HCT116 (cell line): Measurements from ENCODE around the gene SCGB2A2. TPM values are rescaled to one million over a fixed set of nuclear protein-coding genes. Genes with fewer than 3 reads are reported as not detected.

Experiments
- ATAC-seq: fragments of 200-7000 bp; cut with Tn5 transposase; 2 replicates; pipeline ENCODE4 v1.9.1; 2020; ENCODE audit warnings: mild to moderate bottlenecking, moderate library complexity
- BruUV-seq: library from RNA; stranded (reverse); fragments of 400-500 nt; replicated peaks from 2 replicates; lab custom pipeline; 2021; lab: Mats Ljungman, UMichigan
- CTCF ChIA-PET: fragments of 300-600 bp; sonication (Branson Sonifier 250); formaldehyde crosslinking; loops from one replicate; lab custom pipeline; 2021; ENCODE audit warnings: antibody characterized with exemption; lab: Charles Lee
- POLR2A ChIA-PET: fragments of 300-600, 350-600 bp; sonication (Branson Sonifier 250); formaldehyde crosslinking; loops from one replicate; lab custom pipeline; 2021; ENCODE audit warnings: antibody characterized with exemption; lab: Charles Lee
- RAD21 ChIA-PET, 2 experiments: fragments of 300-600 bp; sonication (Branson Sonifier 250); formaldehyde crosslinking; loops; one replicate each; lab custom pipeline; 2023; ENCODE audit warnings: low total read pairs in 2 of 2; ENCODE audit not compliant: uncharacterized antibody in 2 of 2, unreplicated experiment in 2 of 2, low non-redundant PET in 1 of 2; lab: Charles Lee
- DNase-seq: peaks from one replicate; pipeline ENCODE4 v3.0.0-alpha.2; 2010; ENCODE audit warnings: low read depth, low spot score
- H2AFZ ChIP-seq: fragments of 200-600 bp; shearing (Covaris generic), sonication (generic); 2 replicates; pipeline ENCODE4 v1.6.1; 2017; ENCODE audit warnings: low read depth, mixed run types, mixed read lengths, antibody characterized with exemption, low read length; ENCODE audit not compliant: poor library complexity, severe bottlenecking
- H3K27ac ChIP-seq: 2 replicates; pipeline ENCODE4 v1.5.1; 2012; ENCODE audit warnings: low read depth, low read length
- H3K27me3 ChIP-seq: fragments of 200-600 bp; sonication (generic); 2 replicates; pipeline ENCODE4 v1.6.1; 2016; ENCODE audit warnings: mixed run types, low read length, mixed read lengths; ENCODE audit not compliant: insufficient read depth
- H3K36me3 ChIP-seq, 2 experiments: fragments of 200-500 bp in 1 of 2; fragments of 200-600 bp in 1 of 2; sonication (Bioruptor generic) in 1 of 2; sonication (generic) in 1 of 2; 2 replicates each; pipeline versions ENCODE4 v1.5.1 to v1.6.1; 2014 to 2016; ENCODE audit warnings: low read length in 2 of 2, inconsistent platforms in 1 of 2, mixed read lengths in 1 of 2, mixed run types in 1 of 2; ENCODE audit not compliant: insufficient read depth in 2 of 2, control insufficient read depth in 1 of 2
- H3K4me1 ChIP-seq, 2 experiments: fragments of 200-600 bp in 1 of 2; sonication (generic) in 1 of 2; 2 replicates each; pipeline versions ENCODE4 v1.5.1 to v1.6.1; 2012 to 2017; ENCODE audit warnings: low read length in 2 of 2, inconsistent platforms in 1 of 2, mild to moderate bottlenecking in 1 of 2, mixed read lengths in 1 of 2, mixed run types in 1 of 2, moderate library complexity in 1 of 2; ENCODE audit not compliant: insufficient read depth in 2 of 2, control insufficient read depth in 1 of 2
- H3K4me2 ChIP-seq: fragments of 200-600 bp; sonication (generic); 2 replicates; pipeline ENCODE4 v1.6.1; 2017; ENCODE audit warnings: mixed run types, low read length, mixed read lengths
- H3K4me3 ChIP-seq, 2 experiments: fragments of 200-600 bp in 1 of 2; sonication (generic) in 1 of 2; replicated peaks in 1 of 2; 2 replicates each; pipeline ENCODE4 v1.5.1; 2011 to 2016; ENCODE audit warnings: low read length in 2 of 2, control low read depth in 1 of 2, low read depth in 1 of 2, mild to moderate bottlenecking in 1 of 2, mixed read lengths in 1 of 2, mixed run types in 1 of 2
- H3K79me2 ChIP-seq: fragments of 200-600 bp; sonication (generic); 2 replicates; pipeline ENCODE4 v1.6.1; 2017; ENCODE audit warnings: mild to moderate bottlenecking, mixed run types, low read length, moderate library complexity, mixed read lengths; ENCODE audit not compliant: insufficient read depth
- H3K9ac ChIP-seq: fragments of 200-600 bp; sonication (generic); 2 replicates; pipeline ENCODE4 v1.6.1; 2016; ENCODE audit warnings: low read length, mixed read lengths
- H3K9me2 ChIP-seq: fragments of 200-600 bp; sonication (generic), shearing (Covaris generic); 2 replicates; pipeline ENCODE4 v1.6.1; 2017; ENCODE audit warnings: mixed run types, mild to moderate bottlenecking, moderate library complexity; ENCODE audit not compliant: insufficient read depth
- H3K9me3 ChIP-seq, 2 experiments: fragments of 200-500 bp in 1 of 2; fragments of 200-600 bp in 1 of 2; sonication (Bioruptor generic) in 1 of 2; sonication (generic) in 1 of 2; 2 replicates each; pipeline ENCODE4 v1.6.1; 2014 to 2017; ENCODE audit warnings: low read length in 2 of 2, mixed read lengths in 2 of 2, inconsistent platforms in 1 of 2, low read depth in 1 of 2, mild to moderate bottlenecking in 1 of 2, mixed run types in 1 of 2, moderate library complexity in 1 of 2; ENCODE audit not compliant: control insufficient read depth in 1 of 2, insufficient read depth in 1 of 2
- H4K20me1 ChIP-seq: fragments of 200-600 bp; sonication (generic), shearing (Covaris generic); 2 replicates; pipeline ENCODE4 v1.6.1; 2017; ENCODE audit warnings: mixed run types, mild to moderate bottlenecking, moderate library complexity; ENCODE audit not compliant: insufficient read depth
- CBX3 ChIP-seq: IDR thresholded peaks from 2 replicates; pipeline ENCODE4 v1.6.1; 2012; ENCODE audit warnings: low read depth
- CEBPB ChIP-seq: IDR thresholded peaks from 2 replicates; pipeline ENCODE4 v1.6.1; 2012; ENCODE audit warnings: low read depth
- EZH2 ChIP-seq: fragments of 200-600 bp; sonication (generic); IDR thresholded peaks from 2 replicates; pipeline ENCODE4 v1.6.1; 2017; ENCODE audit warnings: antibody characterized with exemption, mixed run types
- FOSL1 ChIP-seq: IDR thresholded peaks from 2 replicates; pipeline ENCODE4 v1.6.1; 2012; ENCODE audit warnings: low read depth
- JUND ChIP-seq: IDR thresholded peaks from 2 replicates; pipeline ENCODE4 v1.6.1; 2012
- MAX ChIP-seq: IDR thresholded peaks from 2 replicates; pipeline ENCODE4 v1.6.1; 2012
- POLR2A ChIP-seq: IDR thresholded peaks from 2 replicates; pipeline ENCODE4 v1.7.0; 2011; ENCODE audit warnings: borderline replicate concordance; ENCODE audit not compliant: insufficient read depth, insufficient read length; ENCODE audit errors: extremely low read depth
- REST ChIP-seq: IDR thresholded peaks from 2 replicates; pipeline ENCODE4 v1.6.1; 2012; ENCODE audit warnings: low read depth
- SIN3A ChIP-seq: IDR thresholded peaks from 2 replicates; pipeline ENCODE4 v1.6.1; 2012; ENCODE audit warnings: low read depth
- SP1 ChIP-seq: IDR thresholded peaks from 2 replicates; pipeline ENCODE4 v1.6.1; 2012; ENCODE audit warnings: low read depth
- SRF ChIP-seq: IDR thresholded peaks from 2 replicates; pipeline ENCODE4 v1.6.1; 2012; ENCODE audit warnings: low read depth
- YY1 ChIP-seq: IDR thresholded peaks from 2 replicates; pipeline ENCODE4 v1.6.1; 2011; ENCODE audit warnings: low read length, low read depth, moderate library complexity, mild to moderate bottlenecking; ENCODE audit not compliant: insufficient replicate concordance; ENCODE audit errors: extremely low read depth
- ZNF274 ChIP-seq: fragments of 200-500 bp; sonication (Bioruptor generic); IDR thresholded peaks from 2 replicates; pipeline ENCODE4 v1.6.1; 2014; ENCODE audit warnings: mild to moderate bottlenecking, low read depth, low read length, inconsistent platforms
- intact Hi-C: fragments of 100-400 bp; cut with micrococcal nuclease; formaldehyde crosslinking; loops from 2 replicates; pipeline ENCODE4 v1.10.0; 2022
- total RNA-seq: library from RNA; stranded (reverse); gene quantifications from one replicate; pipeline ENCODE4 v1.2.1, GENCODE V29; 2021; ENCODE audit not compliant: unreplicated experiment

The SCGB2A2 gene
- total RNA-seq, 1 experiment from 2014 or later = not detected

GRCh38 chr11:62306227-62306626 is 36.3 kb downstream of the SCGB2A2 start:
- no peak for DNase-seq
- no peaks in the 10 kb centered on the region for H4K20me1 ChIP-seq
- CTCF ChIA-PET = no interaction called here
- H3K9me3 ChIP-seq = no peaks in the 10 kb centered on the region; a peak in 1 of 4 replicates
- no peak overlapping the region for H3K4me3 ChIP-seq
- peaks cover 10% of the 10 kb centered on the region for H3K27me3 ChIP-seq
- no peak overlapping the region for H3K27ac ChIP-seq
- H3K79me2 ChIP-seq = no peaks in the 10 kb centered on the region
- no peaks in the 10 kb centered on the region for H3K9me2 ChIP-seq
- H2AFZ ChIP-seq = no peak overlapping the region
- no peak overlapping the region for H3K4me2 ChIP-seq
- H3K36me3 ChIP-seq = no peaks in the 10 kb centered on the region
- POLR2A ChIA-PET = no interaction called here
- ATAC-seq = no peak
- no TSS peak for BruUV-seq
- RAD21 ChIA-PET = no interaction called here
- TF ChIP-seq REST = no peak
- TF ChIP-seq POLR2A = no peak
- TF ChIP-seq SP1 = no peak
- no peak for TF ChIP-seq FOSL1
- no peak for TF ChIP-seq EZH2
- no peak for TF ChIP-seq MAX
- no peak for TF ChIP-seq CBX3
- intact Hi-C loops = no loop called here
- no peaks in the 10 kb centered on the region for H3K4me1 ChIP-seq
- H3K9ac ChIP-seq = no peak overlapping the region

- DNase-seq = no peak
- no peaks in the 10 kb centered on the region for H3K4me1 ChIP-seq
- POLR2A ChIA-PET = no interaction called here
- no peak overlapping the region for H3K27ac ChIP-seq
- no peaks in the 10 kb centered on the region for H3K36me3 ChIP-seq
- intact Hi-C loops = no loop called here
- CTCF ChIA-PET = no interaction called here
- H3K4me2 ChIP-seq = no peak overlapping the region
- no peaks in the 10 kb centered on the region; the same call in 1 of the 2 replicates for H3K27me3 ChIP-seq
- H2AFZ ChIP-seq = no peak overlapping the region
- no peak overlapping the region for H3K4me3 ChIP-seq
- no peaks in the 10 kb centered on the region for H3K79me2 ChIP-seq
- H3K9me3 ChIP-seq = no peaks in the 10 kb centered on the region; a peak in 1 of 4 replicates
- RAD21 ChIA-PET = no interaction called here
- no TSS peak for BruUV-seq
- H3K9ac ChIP-seq = no peak overlapping the region
- no peaks in the 10 kb centered on the region for H4K20me1 ChIP-seq
- ATAC-seq = no peak
- H3K9me2 ChIP-seq = no peaks in the 10 kb centered on the region
- TF ChIP-seq REST = no peak
- TF ChIP-seq JUND = no peak
- TF ChIP-seq SRF = no peak
- no peak for TF ChIP-seq ZNF274
- TF ChIP-seq SP1 = no peak
- TF ChIP-seq SIN3A = no peak
- no peak for TF ChIP-seq YY1
- TF ChIP-seq CEBPB = no peak
- TF ChIP-seq POLR2A = no peak
Measured at GRCh38 chr11:62307950-62308349, 38.0 kb downstream of the SCGB2A2 start.
